HG03097 (cell line): Measurements from ENCODE around the gene CPA4.

Experiments
- ATAC-seq: cut with Tn5 transposase; IDR thresholded peaks from one replicate; pipeline ENCODE4 v1.9.1; 2021; ENCODE audit not compliant: unreplicated experiment, low FRiP score

The CPA4 gene

GRCh38 chr7:130362251-130362816 lies 69.4 kb downstream of the CPA4 start:
- ATAC-seq, result no peak

GRCh38 chr7:130363026-130363847 lies 70.3 kb downstream of the CPA4 start:
- ATAC-seq, result no peak

GRCh38 chr7:130364451-130364850 lies 71.5 kb downstream of the CPA4 start:
- no peak for ATAC-seq

- ATAC-seq, result no peak
Measured at GRCh38 chr7:130365088-130365487, 72.1 kb downstream of the CPA4 start.

- no peak for ATAC-seq
Measured at GRCh38 chr7:130365511-130366441, 72.8 kb downstream of the CPA4 start.

GRCh38 chr7:130366564-130366963 lies 73.6 kb downstream of the CPA4 start:
- no peak for ATAC-seq

GRCh38 chr7:130367088-130367755 lies 74.3 kb downstream of the CPA4 start:
- ATAC-seq, result no peak

- ATAC-seq, result no peak
Measured at GRCh38 chr7:130367836-130368746, 75.1 kb downstream of the CPA4 start.

GRCh38 chr7:130369110-130369711 lies 76.2 kb downstream of the CPA4 start:
- ATAC-seq, result no peak

- no peak for ATAC-seq
Measured at GRCh38 chr7:130369831-130370550, 77.0 kb downstream of the CPA4 start.

GRCh38 chr7:130371046-130371445 lies 78.1 kb downstream of the CPA4 start:
- ATAC-seq, result no peak

- ATAC-seq, result no peak
Measured at GRCh38 chr7:130372402-130373165, 79.6 kb downstream of the CPA4 start.
